Stimulated activated naive CD4-positive, alpha-beta T cell treated with Interleukin-2 at 50 U/mL for 16 hours (primary cell): Measurements from ENCODE around the gene PARD3B.

Experiments
- DNase-seq: peaks from one replicate; lab custom pipeline; 2025; lab: John Stamatoyannopoulos, UW

PARD3B gene

GRCh38 chr2:204696124-204696523, 150.8 kb downstream of the PARD3B start:
- no peak for DNase-seq

- DNase-seq, result no peak
Observed at GRCh38 chr2:204705243-204705932, 160.1 kb downstream of the PARD3B start.

GRCh38 chr2:204706939-204707338, 161.7 kb downstream of the PARD3B start:
- no peak for DNase-seq

GRCh38 chr2:204713211-204713610, 167.9 kb downstream of the PARD3B start:
- no peak for DNase-seq

- DNase-seq, result no peak
Observed at GRCh38 chr2:204715361-204715760, 170.1 kb downstream of the PARD3B start.

GRCh38 chr2:204717591-204717990, 172.3 kb downstream of the PARD3B start:
- no peak for DNase-seq

GRCh38 chr2:204718607-204719006, 173.3 kb downstream of the PARD3B start:
- no peak for DNase-seq

GRCh38 chr2:204720874-204721273, 175.6 kb downstream of the PARD3B start:
- DNase-seq, result no peak

- DNase-seq, result no peak
Observed at GRCh38 chr2:204722207-204722606, 176.9 kb downstream of the PARD3B start.

GRCh38 chr2:204722691-204723090, 177.4 kb downstream of the PARD3B start:
- no peak for DNase-seq

- no peak for DNase-seq
Observed at GRCh38 chr2:204725693-204726360, 180.6 kb downstream of the PARD3B start.

GRCh38 chr2:204726831-204727230, 181.6 kb downstream of the PARD3B start:
- no peak for DNase-seq

- no peak for DNase-seq
Observed at GRCh38 chr2:204727368-204727767, 182.1 kb downstream of the PARD3B start.

GRCh38 chr2:204730603-204731002, 185.3 kb downstream of the PARD3B start:
- DNase-seq, result no peak

GRCh38 chr2:204732019-204732418, 186.7 kb downstream of the PARD3B start:
- no peak for DNase-seq

- DNase-seq, result no peak
Observed at GRCh38 chr2:204737296-204737695, 192.0 kb downstream of the PARD3B start.

- DNase-seq, result no peak
Observed at GRCh38 chr2:204738721-204739120, 193.4 kb downstream of the PARD3B start.

GRCh38 chr2:204743393-204743960, 198.2 kb downstream of the PARD3B start:
- no peak for DNase-seq

- DNase-seq, result no peak
Observed at GRCh38 chr2:204744506-204744905, 199.2 kb downstream of the PARD3B start.

GRCh38 chr2:204748286-204748685, 203.0 kb downstream of the PARD3B start:
- DNase-seq, result no peak

GRCh38 chr2:204749319-204749718, 204.0 kb downstream of the PARD3B start:
- no peak for DNase-seq

- DNase-seq, result no peak
Observed at GRCh38 chr2:204750389-204750788, 205.1 kb downstream of the PARD3B start.

GRCh38 chr2:204751472-204751871, 206.2 kb downstream of the PARD3B start:
- DNase-seq, result no peak
